Breast epithelium (tissue), 3 donors: ENCODE data around the gene ANKIB1.

Experiments
- POLR2AphosphoS5 ChIP-seq, 3 donors: sonication (generic); formaldehyde crosslinking; IDR thresholded peaks; one replicate each; pipeline ENCODE4 v1.6.1; 2017; ENCODE audit warnings: antibody characterized with exemption in 3 of 3
- TF ChIP-seq, protein P1 (sequence below), 3 donors: fragments of 450-650 bp; IDR thresholded peaks; one replicate each; pipeline ENCODE4 v1.5.1; 2016 to 2017; ENCODE audit warnings: antibody characterized with exemption in 3 of 3, mild to moderate bottlenecking in 3 of 3, moderate library complexity in 3 of 3

GRCh38 chr7:92433019-92433418 lies 187.2 kb downstream of the ANKIB1 start:
- TF ChIP-seq, protein P1, sequence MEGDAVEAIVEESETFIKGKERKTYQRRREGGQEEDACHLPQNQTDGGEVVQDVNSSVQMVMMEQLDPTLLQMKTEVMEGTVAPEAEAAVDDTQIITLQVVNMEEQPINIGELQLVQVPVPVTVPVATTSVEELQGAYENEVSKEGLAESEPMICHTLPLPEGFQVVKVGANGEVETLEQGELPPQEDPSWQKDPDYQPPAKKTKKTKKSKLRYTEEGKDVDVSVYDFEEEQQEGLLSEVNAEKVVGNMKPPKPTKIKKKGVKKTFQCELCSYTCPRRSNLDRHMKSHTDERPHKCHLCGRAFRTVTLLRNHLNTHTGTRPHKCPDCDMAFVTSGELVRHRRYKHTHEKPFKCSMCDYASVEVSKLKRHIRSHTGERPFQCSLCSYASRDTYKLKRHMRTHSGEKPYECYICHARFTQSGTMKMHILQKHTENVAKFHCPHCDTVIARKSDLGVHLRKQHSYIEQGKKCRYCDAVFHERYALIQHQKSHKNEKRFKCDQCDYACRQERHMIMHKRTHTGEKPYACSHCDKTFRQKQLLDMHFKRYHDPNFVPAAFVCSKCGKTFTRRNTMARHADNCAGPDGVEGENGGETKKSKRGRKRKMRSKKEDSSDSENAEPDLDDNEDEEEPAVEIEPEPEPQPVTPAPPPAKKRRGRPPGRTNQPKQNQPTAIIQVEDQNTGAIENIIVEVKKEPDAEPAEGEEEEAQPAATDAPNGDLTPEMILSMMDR (IDR thresholded peaks at IDR 0.05) = no peak
- no peak for TF ChIP-seq POLR2AphosphoS5 (IDR thresholded peaks at IDR 0.05)
